DOHH2 (cell line): ENCODE measurements around the gene ATP10A.

ENCODE experiments used
- H3F3A ChIP-seq: fragments of 200-600 bp; sonication (generic), shearing (Covaris generic); 2 replicates; pipeline ENCODE4 v1.6.0; 2016; ENCODE audit warnings: antibody characterized with exemption, mild to moderate bottlenecking; ENCODE audit not compliant: control insufficient read depth, insufficient read depth
- H3K27ac ChIP-seq: fragments of 200-600 bp; sonication (generic); 2 replicates; pipeline ENCODE4 v1.5.1; 2014; ENCODE audit warnings: low read depth, mild to moderate bottlenecking, low read length, moderate library complexity
- H3K27me3 ChIP-seq: fragments of 200-600 bp; sonication (generic); 2 replicates; pipeline ENCODE4 v1.6.1; 2014; ENCODE audit warnings: mild to moderate bottlenecking, low read length, mixed read lengths; ENCODE audit not compliant: control insufficient read depth
- H3K36me3 ChIP-seq: fragments of 200-600 bp; sonication (generic); 2 replicates; pipeline ENCODE4 v1.6.1; 2014; ENCODE audit warnings: mild to moderate bottlenecking, low read length, moderate library complexity, mixed read lengths; ENCODE audit not compliant: control insufficient read depth
- H3K4me1 ChIP-seq: fragments of 200-600 bp; sonication (generic); 2 replicates; pipeline ENCODE4 v1.6.1; 2014; ENCODE audit warnings: mild to moderate bottlenecking, low read length, mixed read lengths; ENCODE audit not compliant: control insufficient read depth
- H3K4me2 ChIP-seq: fragments of 200-600 bp; sonication (generic); 2 replicates; pipeline ENCODE4 v1.6.0; 2014; ENCODE audit warnings: mild to moderate bottlenecking, low read length, moderate library complexity
- H3K4me3 ChIP-seq: fragments of 200-600 bp; sonication (generic); 2 replicates; pipeline ENCODE4 v1.5.1; 2014; ENCODE audit warnings: mild to moderate bottlenecking, low read length, mixed read lengths
- H3K79me2 ChIP-seq: fragments of 200-600 bp; sonication (generic); 2 replicates; pipeline ENCODE4 v1.6.1; 2014; ENCODE audit warnings: mild to moderate bottlenecking, low read length, mixed read lengths; ENCODE audit not compliant: control insufficient read depth
- H3K9me2 ChIP-seq: fragments of 200-600 bp; sonication (generic); replicated peaks from 2 replicates; pipeline ENCODE4 v1.6.1; 2014; ENCODE audit warnings: mild to moderate bottlenecking, low read length, mixed read lengths; ENCODE audit not compliant: control insufficient read depth
- H3K9me3 ChIP-seq: fragments of 200-600 bp; sonication (generic); 2 replicates; pipeline ENCODE4 v1.6.1; 2014; ENCODE audit warnings: antibody characterized with exemption, low read length, mixed read lengths; ENCODE audit not compliant: control insufficient read depth, insufficient read depth
- H4K20me1 ChIP-seq: fragments of 200-600 bp; sonication (generic); 2 replicates; pipeline ENCODE4 v1.6.0; 2014; ENCODE audit warnings: low read depth, mild to moderate bottlenecking, antibody characterized with exemption, low read length, moderate library complexity; ENCODE audit not compliant: control insufficient read depth, insufficient read depth
- CTCF ChIP-seq: fragments of 200-600 bp; sonication (generic); IDR thresholded peaks from one replicate; pipeline ENCODE4 v1.5.1; 2014; ENCODE audit warnings: antibody characterized with exemption, mild to moderate bottlenecking, low read depth, low read length; ENCODE audit not compliant: poor library complexity, severe bottlenecking
- EZH2phosphoT487 ChIP-seq: fragments of 200-600 bp; sonication (generic); IDR thresholded peaks from 2 replicates; pipeline ENCODE4 v1.6.1; 2017; ENCODE audit warnings: borderline replicate concordance, mild to moderate bottlenecking, antibody characterized with exemption, low read length, moderate library complexity, mixed read lengths

ATP10A gene

GRCh38 chr15:25890529-25890928 lies 27.4 kb upstream of the ATP10A start:
- Histone ChIP-seq H3F3A (no peaks in the 10 kb centered on the region), H3K27ac (no peak overlapping the region), H4K20me1 (no peaks in the 10 kb centered on the region), H3K79me2 (no peaks in the 10 kb centered on the region), H3K4me1 (no peaks in the 10 kb centered on the region), H3K4me2 (no peak overlapping the region), H3K36me3 (no peaks in the 10 kb centered on the region), H3K4me3 (no peak overlapping the region), H3K9me3 (peaks cover 22% of the 10 kb centered on the region; the same call in 1 of the 2 replicates), H3K27me3 (no peaks in the 10 kb centered on the region), H3K9me2 (no peaks in the 10 kb centered on the region)
- TF ChIP-seq CTCF (no peak), EZH2phosphoT487 (no peak)

GRCh38 chr15:25887870-25888269 lies 24.7 kb upstream of the ATP10A start:
- Histone ChIP-seq H3K36me3 (no peaks in the 10 kb centered on the region), H3K27me3 (no peaks in the 10 kb centered on the region), H3K79me2 (no peaks in the 10 kb centered on the region), H3K4me2 (no peak overlapping the region), H3K27ac (no peak overlapping the region), H3K9me2 (no peaks in the 10 kb centered on the region), H3K9me3 (peaks cover 21% of the 10 kb centered on the region; the same call in 1 of the 2 replicates), H3K4me1 (no peaks in the 10 kb centered on the region), H3F3A (no peaks in the 10 kb centered on the region), H3K4me3 (no peak overlapping the region), H4K20me1 (no peaks in the 10 kb centered on the region)
- TF ChIP-seq CTCF (no peak), EZH2phosphoT487 (no peak)

- Histone ChIP-seq H3F3A (no peaks in the 10 kb centered on the region), H3K27ac (no peak overlapping the region), H3K9me3 (peaks cover 11% of the 10 kb centered on the region; the same call in 1 of the 2 replicates), H3K4me3 (no peak overlapping the region), H3K4me1 (no peaks in the 10 kb centered on the region), H3K27me3 (no peaks in the 10 kb centered on the region), H3K9me2 (no peaks in the 10 kb centered on the region), H3K36me3 (no peaks in the 10 kb centered on the region), H3K4me2 (no peak overlapping the region), H4K20me1 (no peaks in the 10 kb centered on the region), H3K79me2 (no peaks in the 10 kb centered on the region)
- TF ChIP-seq EZH2phosphoT487 = no peak
- no peak for TF ChIP-seq CTCF
Observed at GRCh38 chr15:25886498-25887140, 23.5 kb upstream of the ATP10A start.
